ENCODE measurements around the gene TFCP2L1.

TFCP2L1 gene

GRCh38 chr2:121286506-121286905, 1.5 kb upstream of the TFCP2L1 start:
- TF ChIP-seq GABPA (IDR thresholded peaks at IDR 0.05; ENCODE audit: low read depth) = no peak
- TF ChIP-seq, protein P1, sequence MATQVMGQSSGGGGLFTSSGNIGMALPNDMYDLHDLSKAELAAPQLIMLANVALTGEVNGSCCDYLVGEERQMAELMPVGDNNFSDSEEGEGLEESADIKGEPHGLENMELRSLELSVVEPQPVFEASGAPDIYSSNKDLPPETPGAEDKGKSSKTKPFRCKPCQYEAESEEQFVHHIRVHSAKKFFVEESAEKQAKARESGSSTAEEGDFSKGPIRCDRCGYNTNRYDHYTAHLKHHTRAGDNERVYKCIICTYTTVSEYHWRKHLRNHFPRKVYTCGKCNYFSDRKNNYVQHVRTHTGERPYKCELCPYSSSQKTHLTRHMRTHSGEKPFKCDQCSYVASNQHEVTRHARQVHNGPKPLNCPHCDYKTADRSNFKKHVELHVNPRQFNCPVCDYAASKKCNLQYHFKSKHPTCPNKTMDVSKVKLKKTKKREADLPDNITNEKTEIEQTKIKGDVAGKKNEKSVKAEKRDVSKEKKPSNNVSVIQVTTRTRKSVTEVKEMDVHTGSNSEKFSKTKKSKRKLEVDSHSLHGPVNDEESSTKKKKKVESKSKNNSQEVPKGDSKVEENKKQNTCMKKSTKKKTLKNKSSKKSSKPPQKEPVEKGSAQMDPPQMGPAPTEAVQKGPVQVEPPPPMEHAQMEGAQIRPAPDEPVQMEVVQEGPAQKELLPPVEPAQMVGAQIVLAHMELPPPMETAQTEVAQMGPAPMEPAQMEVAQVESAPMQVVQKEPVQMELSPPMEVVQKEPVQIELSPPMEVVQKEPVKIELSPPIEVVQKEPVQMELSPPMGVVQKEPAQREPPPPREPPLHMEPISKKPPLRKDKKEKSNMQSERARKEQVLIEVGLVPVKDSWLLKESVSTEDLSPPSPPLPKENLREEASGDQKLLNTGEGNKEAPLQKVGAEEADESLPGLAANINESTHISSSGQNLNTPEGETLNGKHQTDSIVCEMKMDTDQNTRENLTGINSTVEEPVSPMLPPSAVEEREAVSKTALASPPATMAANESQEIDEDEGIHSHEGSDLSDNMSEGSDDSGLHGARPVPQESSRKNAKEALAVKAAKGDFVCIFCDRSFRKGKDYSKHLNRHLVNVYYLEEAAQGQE (IDR thresholded peaks at IDR 0.05; ENCODE audit: insufficient replicate concordance, low read depth) = no peak
- TF ChIP-seq SPI1 (IDR thresholded peaks at IDR 0.05; ENCODE audit: borderline replicate concordance, low read depth) = no peak
- TF ChIP-seq POLR2AphosphoS5 (IDR thresholded peaks at IDR 0.05; ENCODE audit: low read depth) = no peak
- TF ChIP-seq CTCF (IDR thresholded peaks at IDR 0.05; ENCODE audit: insufficient read depth, low read length) = no peak
- no peak overlapping the region for H3K27ac ChIP-seq (replicated peaks)
- no peak for DNase-seq (ENCODE audit: low read depth in 1 of 2, low spot score in 1 of 2)
- no peak overlapping the region for H3K4me3 ChIP-seq (replicated peaks; ENCODE audit: insufficient read depth, low read length)
- H3K27me3 ChIP-seq (ENCODE audit: insufficient read depth, poor library complexity, severe bottlenecking) = peaks cover 26% of the 10 kb centered on the region

DNA sequence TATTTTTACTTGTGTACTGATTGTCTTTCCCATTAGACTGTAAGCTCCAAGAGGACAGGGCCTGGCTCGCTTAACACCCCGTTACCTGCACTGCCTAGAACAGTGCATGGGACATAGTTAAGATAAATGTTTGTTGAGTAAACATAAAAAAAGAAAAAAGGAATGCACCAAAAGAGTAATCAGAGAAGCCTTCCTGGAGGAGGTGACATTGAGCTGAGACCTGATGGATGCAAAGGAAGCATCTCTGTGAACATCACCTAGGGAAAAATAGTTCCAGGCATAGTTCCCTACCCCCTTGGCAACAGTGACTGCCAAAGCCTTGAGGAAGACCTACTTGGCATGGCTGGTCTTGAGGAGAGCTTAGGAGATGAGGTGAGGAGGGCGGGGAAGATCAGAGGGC, 924 bp upstream of the TFCP2L1 start:
- Histone ChIP-seq H3K27me3 (ENCODE audit: insufficient read depth, poor library complexity, severe bottlenecking) (peaks cover 28% of the 10 kb centered on the region), H3K27ac (replicated peaks) (no peak overlapping the region), H3K4me3 (replicated peaks; ENCODE audit: insufficient read depth, low read length) (no peak overlapping the region)
- DNase-seq (ENCODE audit: low read depth in 1 of 2, low spot score in 1 of 2) = no peak
- TF ChIP-seq CTCF (IDR thresholded peaks at IDR 0.05; ENCODE audit: insufficient read depth, low read length) = no peak
- TF ChIP-seq POLR2AphosphoS5 (IDR thresholded peaks at IDR 0.05; ENCODE audit: low read depth) = no peak
- TF ChIP-seq, protein P1 (IDR thresholded peaks at IDR 0.05; ENCODE audit: insufficient replicate concordance, low read depth) = no peak
- no peak for TF ChIP-seq GABPA (IDR thresholded peaks at IDR 0.05; ENCODE audit: low read depth)
- no peak for TF ChIP-seq SPI1 (IDR thresholded peaks at IDR 0.05; ENCODE audit: borderline replicate concordance, low read depth)

GRCh38 chr2:121283670-121284462, 1.1 kb downstream of the TFCP2L1 start:
- Histone ChIP-seq H3K27ac (replicated peaks) (no peak overlapping the region), H3K27me3 (ENCODE audit: insufficient read depth, poor library complexity, severe bottlenecking) (peaks cover 28% of the 10 kb centered on the region), H3K4me3 (replicated peaks; ENCODE audit: insufficient read depth, low read length) (no peak overlapping the region)
- no peak for TF ChIP-seq POLR2AphosphoS5 (IDR thresholded peaks at IDR 0.05; ENCODE audit: low read depth)
- TF ChIP-seq, protein P1 (IDR thresholded peaks at IDR 0.05; ENCODE audit: insufficient replicate concordance, low read depth) = no peak
- TF ChIP-seq SPI1 (IDR thresholded peaks at IDR 0.05; ENCODE audit: borderline replicate concordance, low read depth) = no peak
- no peak for TF ChIP-seq CTCF (IDR thresholded peaks at IDR 0.05; ENCODE audit: insufficient read depth, low read length)
- TF ChIP-seq GABPA (IDR thresholded peaks at IDR 0.05; ENCODE audit: low read depth) = no peak
- DNase-seq (ENCODE audit: low read depth in 1 of 2, low spot score in 1 of 2) = no peak
